Smooth muscle cell (in vitro differentiated cells): ENCODE measurements around the gene STAM2. TPM values are rescaled to one million over a fixed set of nuclear protein-coding genes. Genes with fewer than 3 reads are reported as not detected.

ENCODE experiments used
- DNase-seq: peaks from one replicate; lab custom pipeline; 2025; ENCODE audit not compliant: unreplicated experiment; lab: John Stamatoyannopoulos, UW
- H2AFZ ChIP-seq: fragments of 200-600 bp; sonication (generic); 2 replicates; pipeline ENCODE4 v1.6.0; 2016; ENCODE audit warnings: antibody characterized with exemption, low read depth, mild to moderate bottlenecking
- H3F3A ChIP-seq: fragments of 200-600 bp; sonication (generic); 2 replicates; pipeline ENCODE4 v1.6.0; 2017; ENCODE audit warnings: antibody characterized with exemption, low read depth
- H3K27ac ChIP-seq: fragments of 200-600 bp; sonication (generic); 2 replicates; pipeline ENCODE4 v1.5.1; 2016; ENCODE audit warnings: low read depth, mild to moderate bottlenecking
- H3K27me3 ChIP-seq: fragments of 200-600 bp; sonication (generic); 2 replicates; pipeline ENCODE4 v1.6.1; 2016; ENCODE audit warnings: low read depth, mild to moderate bottlenecking
- H3K36me3 ChIP-seq: fragments of 200-600 bp; sonication (generic); 2 replicates; pipeline ENCODE4 v1.5.1; 2016; ENCODE audit warnings: low read depth
- H3K4me1 ChIP-seq: fragments of 200-600 bp; sonication (generic); 2 replicates; pipeline ENCODE4 v1.5.1; 2016; ENCODE audit warnings: low read depth
- H3K4me2 ChIP-seq: fragments of 200-600 bp; sonication (generic); 2 replicates; pipeline ENCODE4 v1.6.0; 2016; ENCODE audit warnings: mild to moderate bottlenecking
- H3K4me3 ChIP-seq: fragments of 200-600 bp; sonication (generic); 2 replicates; pipeline ENCODE4 v1.5.1; 2016; ENCODE audit warnings: mild to moderate bottlenecking
- H3K79me2 ChIP-seq: fragments of 200-600 bp; sonication (generic); 2 replicates; pipeline ENCODE4 v1.6.0; 2016; ENCODE audit warnings: low read depth, mild to moderate bottlenecking
- H3K9ac ChIP-seq: fragments of 200-600 bp; sonication (generic); 2 replicates; pipeline ENCODE4 v1.6.0; 2016; ENCODE audit warnings: low read depth
- H3K9me3 ChIP-seq: fragments of 200-600 bp; sonication (generic); replicated peaks from 2 replicates; pipeline ENCODE4 v1.5.1; 2016; ENCODE audit warnings: low read depth
- H4K20me1 ChIP-seq: fragments of 200-600 bp; sonication (generic); 2 replicates; pipeline ENCODE4 v1.6.0; 2016; ENCODE audit warnings: low read depth
- CTCF ChIP-seq: fragments of 200-600 bp; sonication (generic); IDR thresholded peaks from 2 replicates; pipeline ENCODE4 v1.5.1; 2017; ENCODE audit warnings: borderline replicate concordance, mild to moderate bottlenecking, antibody characterized with exemption; ENCODE audit not compliant: insufficient read depth, poor library complexity, severe bottlenecking
- WGBS: methylation state at CpG from one replicate; pipeline ENCODE4 v1.1.7; 2016; ENCODE audit warnings: low lambda C conversion rate; 5-methylcytosine and 5-hydroxymethylcytosine counted together
- polyA plus RNA-seq: library from polyadenylated mRNA; unstranded; fragments of >200 nt; fragmentation: Nextera tagmentation; extraction: Ambion mirVana; gene quantifications from 2 replicates; pipeline ENCODE4 v1.2.1, GENCODE V29; 2016
- total RNA-seq: library from RNA; depleted of rRNA; stranded (reverse); fragments of >200 nt; gene quantifications from 2 replicates; pipeline ENCODE4 v1.2.3, GENCODE V29; 2014

The STAM2 gene
- total and polyA plus RNA-seq, 2 experiments from 2014 or later = 12.2 to 58.2 TPM

GRCh38 chr2:152088006-152088405, 87.6 kb downstream of the STAM2 start:
- Histone ChIP-seq H3K79me2 (no peaks in the 10 kb centered on the region), H2AFZ (no peak overlapping the region), H3K4me2 (no peak overlapping the region), H3K36me3 (no peaks in the 10 kb centered on the region), H3K4me3 (no peak overlapping the region), H3K27ac (no peak overlapping the region), H3F3A (no peaks in the 10 kb centered on the region), H3K9me3 (no peaks in the 10 kb centered on the region), H4K20me1 (no peaks in the 10 kb centered on the region), H3K9ac (no peak overlapping the region), H3K27me3 (no peaks in the 10 kb centered on the region), H3K4me1 (no peaks in the 10 kb centered on the region)
- DNase-seq = no peak
- TF ChIP-seq CTCF = no peak
- 87% methylated on average over 3 of the region's 3 CpGs for WGBS

- Histone ChIP-seq H3K27me3 (no peaks in the 10 kb centered on the region), H3K9ac (no peak overlapping the region), H2AFZ (no peak overlapping the region), H4K20me1 (no peaks in the 10 kb centered on the region), H3F3A (no peaks in the 10 kb centered on the region), H3K27ac (no peak overlapping the region), H3K4me3 (no peak overlapping the region), H3K4me1 (no peaks in the 10 kb centered on the region), H3K4me2 (no peak overlapping the region), H3K36me3 (no peaks in the 10 kb centered on the region), H3K79me2 (no peaks in the 10 kb centered on the region), H3K9me3 (no peaks in the 10 kb centered on the region)
- WGBS = 95% methylated on average over 2 of the region's 2 CpGs
- no peak for TF ChIP-seq CTCF
- no peak for DNase-seq
These were observed 89.3 kb downstream of the STAM2 start for GRCh38 chr2:152086231-152086630.

- H3K9ac ChIP-seq = no peak overlapping the region
- H3K27ac ChIP-seq = no peak overlapping the region
- TF ChIP-seq CTCF = no peak
- H3K4me2 ChIP-seq = no peak overlapping the region
- 84% methylated on average over 6 of the region's 6 CpGs for WGBS
- no peaks in the 10 kb centered on the region for H3K4me1 ChIP-seq
- no peak overlapping the region for H2AFZ ChIP-seq
- H3K36me3 ChIP-seq = no peaks in the 10 kb centered on the region
- no peaks in the 10 kb centered on the region for H3K79me2 ChIP-seq
- no peak overlapping the region for H3K4me3 ChIP-seq
- DNase-seq = no peak
- H4K20me1 ChIP-seq = no peaks in the 10 kb centered on the region
- H3K27me3 ChIP-seq = no peaks in the 10 kb centered on the region
- H3K9me3 ChIP-seq = no peaks in the 10 kb centered on the region
- H3F3A ChIP-seq = no peaks in the 10 kb centered on the region
These were observed 91.5 kb downstream of the STAM2 start for GRCh38 chr2:152084076-152084475.

- H3K9me3 ChIP-seq = no peaks in the 10 kb centered on the region
- no peak overlapping the region for H3K9ac ChIP-seq
- 86% methylated on average over 6 of the region's 6 CpGs for WGBS
- no peak overlapping the region for H3K27ac ChIP-seq
- H3K4me1 ChIP-seq = no peaks in the 10 kb centered on the region
- no peaks in the 10 kb centered on the region for H4K20me1 ChIP-seq
- no peaks in the 10 kb centered on the region for H3K79me2 ChIP-seq
- H3K4me2 ChIP-seq = no peak overlapping the region
- H2AFZ ChIP-seq = no peak overlapping the region
- H3K27me3 ChIP-seq = no peaks in the 10 kb centered on the region
- TF ChIP-seq CTCF = no peak
- no peak overlapping the region for H3K4me3 ChIP-seq
- no peaks in the 10 kb centered on the region for H3F3A ChIP-seq
- no peak for DNase-seq
- H3K36me3 ChIP-seq = no peaks in the 10 kb centered on the region
These were observed 92.2 kb downstream of the STAM2 start for GRCh38 chr2:152083202-152083875.
